Osteoblast (primary cell): ENCODE results near the gene PIK3R6. TPM values are rescaled to one million over a fixed set of nuclear protein-coding genes. Genes with fewer than 3 reads are reported as not detected.

Experiments
- DNase-seq: peaks from one replicate; pipeline ENCODE4 v3.0.0; 2011; ENCODE audit warnings: low spot score, mixed read lengths; ENCODE audit not compliant: insufficient read length; ENCODE audit errors: missing footprints
- H2AFZ ChIP-seq: 2 replicates; pipeline ENCODE4 v1.6.0; 2011; ENCODE audit warnings: mild to moderate bottlenecking, low read length
- H3K27ac ChIP-seq: 2 replicates; pipeline ENCODE4 v1.5.1; 2011; ENCODE audit warnings: mild to moderate bottlenecking, low read depth, low read length, moderate library complexity
- H3K27me3 ChIP-seq: 2 replicates; pipeline ENCODE4 v1.6.0; 2012; ENCODE audit warnings: mild to moderate bottlenecking, control low read depth, inconsistent platforms, low read length, moderate library complexity; ENCODE audit not compliant: insufficient read depth
- H3K36me3 ChIP-seq: 2 replicates; pipeline ENCODE4 v1.5.1; 2011; ENCODE audit warnings: mild to moderate bottlenecking, low read length, control low read depth, moderate library complexity; ENCODE audit not compliant: insufficient read depth
- H3K4me1 ChIP-seq: 2 replicates; pipeline ENCODE4 v1.5.1; 2011; ENCODE audit warnings: mild to moderate bottlenecking, low read length, control low read depth, moderate library complexity; ENCODE audit not compliant: insufficient read depth
- H3K4me2 ChIP-seq: 2 replicates; pipeline ENCODE4 v1.6.0; 2011; ENCODE audit warnings: mild to moderate bottlenecking, low read length; ENCODE audit not compliant: insufficient read depth
- H3K4me3 ChIP-seq: fragments of 200-600 bp; sonication (generic); 3 replicates; pipeline ENCODE4 v1.5.1; 2012; ENCODE audit warnings: mild to moderate bottlenecking, low read length, inconsistent platforms; ENCODE audit not compliant: insufficient read depth
- H3K79me2 ChIP-seq: 2 replicates; pipeline ENCODE4 v1.6.0; 2012; ENCODE audit warnings: mild to moderate bottlenecking, low read length, control low read depth, inconsistent platforms; ENCODE audit not compliant: insufficient read depth
- H3K9me3 ChIP-seq: 2 replicates; pipeline ENCODE4 v1.5.1; 2011; ENCODE audit warnings: low read depth, low read length, control low read depth
- H4K20me1 ChIP-seq: 2 replicates; pipeline ENCODE4 v1.6.0; 2012; ENCODE audit warnings: mild to moderate bottlenecking, low read length, control low read depth; ENCODE audit not compliant: insufficient read depth
- CTCF ChIP-seq: IDR thresholded peaks from 2 replicates; pipeline ENCODE4 v1.5.1; 2011; ENCODE audit warnings: mild to moderate bottlenecking, low read depth, low read length, moderate library complexity; ENCODE audit errors: extremely low read depth
- total RNA-seq: library from RNA; depleted of rRNA; stranded (reverse); fragments of >200 nt; gene quantifications from 2 replicates; pipeline ENCODE4 v1.2.3, GENCODE V29; 2012

The PIK3R6 gene
- total RNA-seq, 1 donor = not detected

GRCh38 chr17:8909586-8910270 is 42.3 kb upstream of the PIK3R6 start:
- DNase-seq = no peak
- Histone ChIP-seq H3K4me1 (no peaks in the 10 kb centered on the region), H4K20me1 (no peaks in the 10 kb centered on the region), H3K27ac (no peak overlapping the region), H3K4me2 (no peak overlapping the region), H3K4me3 (no peak overlapping the region), H2AFZ (no peak overlapping the region), H3K9me3 (no peaks in the 10 kb centered on the region), H3K79me2 (no peaks in the 10 kb centered on the region), H3K27me3 (peaks cover 17% of the 10 kb centered on the region), H3K36me3 (no peaks in the 10 kb centered on the region)
- TF ChIP-seq CTCF = no peak

- peaks cover 22% of the 10 kb centered on the region for H3K27me3 ChIP-seq
Measured at GRCh38 chr17:8905331-8905730, 37.9 kb upstream of the PIK3R6 start.

GRCh38 chr17:8904686-8905085 is 37.2 kb upstream of the PIK3R6 start:
- Histone ChIP-seq H3K4me2 (no peak overlapping the region), H3K4me1 (no peaks in the 10 kb centered on the region), H2AFZ (no peak overlapping the region), H3K27ac (no peak overlapping the region), H3K79me2 (no peaks in the 10 kb centered on the region), H3K36me3 (no peaks in the 10 kb centered on the region), H4K20me1 (no peaks in the 10 kb centered on the region), H3K27me3 (peaks cover 22% of the 10 kb centered on the region), H3K9me3 (no peaks in the 10 kb centered on the region), H3K4me3 (no peak overlapping the region)
- no peak for TF ChIP-seq CTCF
- DNase-seq = no peak

More at GRCh38 chr17:8905331-8905730, 37.9 kb upstream of the PIK3R6 start:
- Histone ChIP-seq H3K9me3 (no peaks in the 10 kb centered on the region), H3K4me3 (no peak overlapping the region), H3K36me3 (no peaks in the 10 kb centered on the region), H3K4me2 (no peak overlapping the region), H4K20me1 (no peaks in the 10 kb centered on the region), H3K27ac (no peak overlapping the region), H3K79me2 (no peaks in the 10 kb centered on the region), H3K4me1 (no peaks in the 10 kb centered on the region), H2AFZ (no peak overlapping the region)
- DNase-seq = no peak
- no peak for TF ChIP-seq CTCF

GRCh38 chr17:8904201-8904600 is 36.7 kb upstream of the PIK3R6 start:
- Histone ChIP-seq H3K79me2 (no peaks in the 10 kb centered on the region), H3K36me3 (no peaks in the 10 kb centered on the region), H3K4me1 (no peaks in the 10 kb centered on the region), H4K20me1 (no peaks in the 10 kb centered on the region), H3K4me2 (no peak overlapping the region), H2AFZ (no peak overlapping the region), H3K27ac (no peak overlapping the region), H3K9me3 (no peaks in the 10 kb centered on the region), H3K27me3 (peaks cover 22% of the 10 kb centered on the region), H3K4me3 (no peak overlapping the region)
- TF ChIP-seq CTCF = no peak
- DNase-seq = no peak
